SK-N-SH (cell line): ENCODE measurements around the gene METTL24. TPM values are rescaled to one million over a fixed set of nuclear protein-coding genes. Genes with fewer than 3 reads are reported as not detected.

ENCODE experiments used
- CTCF ChIA-PET: fragments of 300-600, 350-600 bp; formaldehyde crosslinking; extraction: SDS; loops from one replicate; lab custom pipeline; 2021; lab: Yijun Ruan, JAX
- POLR2A ChIA-PET: fragments of 350-600 bp; sonication (Branson Sonifier 250); formaldehyde crosslinking; extraction: SDS; loops from one replicate; lab custom pipeline; 2020; ENCODE audit warnings: antibody characterized with exemption, inconsistent platforms; lab: Yijun Ruan, JAX
- DNase-seq: peaks from one replicate; pipeline ENCODE4 v3.0.0; 2012
- H2AFZ ChIP-seq: fragments of 200-600 bp; sonication (generic); 2 replicates; pipeline ENCODE4 v1.8.1; 2016; ENCODE audit warnings: antibody characterized with exemption, mild to moderate bottlenecking, low read depth
- H3F3A ChIP-seq: fragments of 200-600 bp; sonication (generic); replicated peaks from 2 replicates; pipeline ENCODE3; 2016; ENCODE audit warnings: antibody characterized with exemption, mild to moderate bottlenecking; ENCODE audit not compliant: insufficient read depth
- H3K27ac ChIP-seq, 2 experiments: fragments of 200-500 bp in 1 of 2; fragments of 200-600 bp in 1 of 2; sonication (Bioruptor generic) in 1 of 2; sonication (generic), shearing (Covaris generic) in 1 of 2; 2 replicates each; pipeline versions ENCODE4 v1.5.1 to v1.6.1; 2014 to 2016; ENCODE audit warnings: low read depth in 2 of 2, inconsistent platforms in 1 of 2, low read length in 1 of 2, mild to moderate bottlenecking in 1 of 2, mixed read lengths in 1 of 2
- H3K27me3 ChIP-seq: fragments of 200-600 bp; sonication (generic), shearing (Covaris generic); 2 replicates; pipeline ENCODE4 v1.6.1; 2016; ENCODE audit warnings: mixed run types; ENCODE audit not compliant: insufficient read depth
- H3K36me3 ChIP-seq, 2 experiments: fragments of 200-500 bp in 1 of 2; fragments of 200-600 bp in 1 of 2; sonication (Bioruptor generic) in 1 of 2; sonication (generic) in 1 of 2; replicated peaks in 1 of 2; 2 replicates each; pipeline versions ENCODE3 to v1.5.1; 2014 to 2016; ENCODE audit warnings: low read length in 1 of 2, mild to moderate bottlenecking in 1 of 2; ENCODE audit not compliant: insufficient read depth in 2 of 2, control insufficient read depth in 1 of 2
- H3K4me1 ChIP-seq, 2 experiments: fragments of 200-500 bp in 1 of 2; fragments of 200-600 bp in 1 of 2; sonication (Bioruptor generic) in 1 of 2; sonication (generic), shearing (Covaris generic) in 1 of 2; 2 replicates each; pipeline versions ENCODE4 v1.5.1 to v1.6.1; 2014 to 2016; ENCODE audit warnings: low read depth in 1 of 2, low read length in 1 of 2, mixed run types in 1 of 2; ENCODE audit not compliant: insufficient read depth in 2 of 2, control insufficient read depth in 1 of 2
- H3K4me2 ChIP-seq: fragments of 200-600 bp; sonication (generic), shearing (Covaris generic); 2 replicates; pipeline ENCODE4 v1.6.1; 2017; ENCODE audit warnings: mixed run types
- H3K4me3 ChIP-seq, 2 experiments: fragments of 200-500 bp in 1 of 2; fragments of 200-600 bp in 1 of 2; sonication (Bioruptor generic) in 1 of 2; sonication (generic), shearing (Covaris generic) in 1 of 2; 2 replicates each; pipeline versions ENCODE4 v1.5.1 to v1.8.1; 2014 to 2016; ENCODE audit warnings: low read depth in 2 of 2, inconsistent platforms in 1 of 2, low read length in 1 of 2, mild to moderate bottlenecking in 1 of 2, mixed read lengths in 1 of 2, moderate library complexity in 1 of 2
- H3K79me2 ChIP-seq: fragments of 200-600 bp; sonication (generic); 2 replicates; pipeline ENCODE4 v1.8.1; 2017; ENCODE audit warnings: mild to moderate bottlenecking; ENCODE audit not compliant: insufficient read depth
- H3K9ac ChIP-seq: fragments of 200-600 bp; sonication (generic); 2 replicates; pipeline ENCODE4 v1.6.1; 2017; ENCODE audit warnings: mixed run types
- H3K9me2 ChIP-seq: fragments of 200-600 bp; sonication (generic); 2 replicates; pipeline ENCODE4 v1.6.1; 2017; ENCODE audit warnings: mixed run types
- H3K9me3 ChIP-seq: fragments of 200-600 bp; sonication (generic); 2 replicates; pipeline ENCODE4 v1.6.1; 2017; ENCODE audit warnings: mixed run types, mild to moderate bottlenecking, moderate library complexity
- H4K20me1 ChIP-seq: fragments of 200-600 bp; sonication (generic); 2 replicates; pipeline ENCODE4 v1.6.1; 2017; ENCODE audit warnings: mild to moderate bottlenecking, mixed run types; ENCODE audit not compliant: insufficient read depth
- ELF1 ChIP-seq: IDR thresholded peaks from 2 replicates; pipeline ENCODE4 v1.4.0; 2012
- FOSL2 ChIP-seq: IDR thresholded peaks from 2 replicates; pipeline ENCODE4 v1.4.0; 2012; ENCODE audit warnings: low read depth, mild to moderate bottlenecking, moderate library complexity, borderline replicate concordance
- GATA2 ChIP-seq: sonication (generic); formaldehyde crosslinking; IDR thresholded peaks from 2 replicates; pipeline ENCODE4 v1.5.0; 2020; ENCODE audit warnings: mild to moderate bottlenecking, missing genetic modification reagents
- JUND ChIP-seq: IDR thresholded peaks from 2 replicates; pipeline ENCODE4 v1.4.0; 2012
- MXI1 ChIP-seq: IDR thresholded peaks from 2 replicates; pipeline ENCODE4 v1.6.1; 2012; ENCODE audit warnings: mild to moderate bottlenecking, low read depth, low read length, improper control_type of control experiment
- RFX5 ChIP-seq: IDR thresholded peaks from 2 replicates; pipeline ENCODE4 v1.6.1; 2012; ENCODE audit warnings: mild to moderate bottlenecking, improper control_type of control experiment, low read length
- RXRA ChIP-seq: IDR thresholded peaks from 2 replicates; pipeline ENCODE4 v1.4.0; 2012; ENCODE audit warnings: low read depth, mild to moderate bottlenecking, borderline replicate concordance
- SIN3A ChIP-seq: IDR thresholded peaks from 2 replicates; pipeline ENCODE4 v1.6.1; 2012; ENCODE audit warnings: low read depth, mild to moderate bottlenecking, low read length, moderate library complexity, borderline replicate concordance
- TAF1 ChIP-seq: IDR thresholded peaks from 2 replicates; pipeline ENCODE4 v1.6.1; 2012; ENCODE audit warnings: low read depth, mild to moderate bottlenecking, low read length, moderate library complexity, borderline replicate concordance
- TCF12 ChIP-seq: IDR thresholded peaks from 2 replicates; pipeline ENCODE4 v1.4.0; 2012
- TEAD4 ChIP-seq: IDR thresholded peaks from 2 replicates; pipeline ENCODE4 v1.4.0; 2012; ENCODE audit warnings: mild to moderate bottlenecking, borderline replicate concordance; ENCODE audit not compliant: insufficient read depth
- WGBS: methylation state at CpG from one replicate; pipeline ENCODE4 v1.1.6; 2017; ENCODE audit warnings: low lambda C conversion rate; 5-methylcytosine and 5-hydroxymethylcytosine counted together
- polyA plus RNA-seq, 3 experiments: library from polyadenylated mRNA; depleted of rRNA; stranded (reverse); fragments of >200 nt; gene quantifications; 2 replicates each; pipeline ENCODE4 v1.2.3, GENCODE V29; 2012
- TF ChIP-seq, protein P1 (sequence below): IDR thresholded peaks from 2 replicates; pipeline ENCODE4 v1.4.0; 2012; ENCODE audit warnings: low read depth, borderline replicate concordance
- TF ChIP-seq, protein P2 (sequence below): IDR thresholded peaks from 2 replicates; pipeline ENCODE4; 2012

Gene METTL24
- polyA plus RNA-seq, 1 of the 3 experiments (the other 2 are of a cell fraction), result not detected

DNA sequence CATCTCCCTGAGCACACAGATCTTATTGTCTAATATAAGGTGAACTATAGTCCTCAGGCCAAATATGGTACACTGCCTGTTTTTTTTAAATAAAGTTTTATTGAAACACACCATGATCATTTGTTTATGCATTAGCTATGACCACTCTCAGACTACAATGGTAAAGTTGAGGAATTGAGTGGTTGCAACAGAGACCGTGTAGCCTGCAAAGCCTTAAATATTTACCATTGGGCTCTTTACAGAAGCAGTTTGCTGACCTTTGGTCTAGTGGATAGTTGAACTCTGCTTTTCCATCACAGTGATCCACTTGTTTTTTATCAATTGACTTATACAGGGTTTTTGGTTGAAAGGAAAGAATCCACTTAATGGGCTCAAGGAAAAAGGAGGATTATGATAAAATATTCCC is 27.3 kb upstream of the METTL24 start:
- Histone ChIP-seq H3K36me3 (no peaks in the 10 kb centered on the region), H2AFZ (no peak overlapping the region), H3K4me3 (no peak overlapping the region), H3K9ac (no peak overlapping the region), H4K20me1 (no peaks in the 10 kb centered on the region), H3K79me2 (no peaks in the 10 kb centered on the region), H3K9me3 (0 out of 2 replicates have a peak, but pooled peaks cover 3% of the 10 kb centered on the region), H3K4me2 (no peak overlapping the region), H3F3A (no peaks in the 10 kb centered on the region), H3K27ac (no peak overlapping the region), H3K4me1 (peaks cover 0 to 4% of the 10 kb centered on the region in 2 experiments; a peak in 2 of 4 replicates), H3K9me2 (no peaks in the 10 kb centered on the region), H3K27me3 (no peaks in the 10 kb centered on the region)
- no peak for DNase-seq
- 89% methylated on average over 1 of the region's 1 CpG for WGBS
- ChIA-PET POLR2A (no interaction called here), CTCF (interaction anchor here (2.2 to 2.3 kb wide), 2 partner anchors 346 to 681 kb away, joined by 7 read pairs; no protein-coding TSS in a partner anchor)
- no peak for TF ChIP-seq JUND
- TF ChIP-seq GATA2 (CRISPR knock-in tag), result no peak
- TF ChIP-seq FOSL2, result no peak
- TF ChIP-seq SIN3A, result no peak
- no peak for TF ChIP-seq TAF1

GRCh38 chr6:110378552-110378951 is 20.4 kb upstream of the METTL24 start:
- TF ChIP-seq MXI1, result no peak
- no peak for TF ChIP-seq RFX5
- TF ChIP-seq RXRA, result no peak
- TF ChIP-seq ELF1, result no peak
- no peak for TF ChIP-seq JUND
- no peak for TF ChIP-seq TEAD4
- TF ChIP-seq TCF12, result no peak
- TF ChIP-seq, protein P1, sequence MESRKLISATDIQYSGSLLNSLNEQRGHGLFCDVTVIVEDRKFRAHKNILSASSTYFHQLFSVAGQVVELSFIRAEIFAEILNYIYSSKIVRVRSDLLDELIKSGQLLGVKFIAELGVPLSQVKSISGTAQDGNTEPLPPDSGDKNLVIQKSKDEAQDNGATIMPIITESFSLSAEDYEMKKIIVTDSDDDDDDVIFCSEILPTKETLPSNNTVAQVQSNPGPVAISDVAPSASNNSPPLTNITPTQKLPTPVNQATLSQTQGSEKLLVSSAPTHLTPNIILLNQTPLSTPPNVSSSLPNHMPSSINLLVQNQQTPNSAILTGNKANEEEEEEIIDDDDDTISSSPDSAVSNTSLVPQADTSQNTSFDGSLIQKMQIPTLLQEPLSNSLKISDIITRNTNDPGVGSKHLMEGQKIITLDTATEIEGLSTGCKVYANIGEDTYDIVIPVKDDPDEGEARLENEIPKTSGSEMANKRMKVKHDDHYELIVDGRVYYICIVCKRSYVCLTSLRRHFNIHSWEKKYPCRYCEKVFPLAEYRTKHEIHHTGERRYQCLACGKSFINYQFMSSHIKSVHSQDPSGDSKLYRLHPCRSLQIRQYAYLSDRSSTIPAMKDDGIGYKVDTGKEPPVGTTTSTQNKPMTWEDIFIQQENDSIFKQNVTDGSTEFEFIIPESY, result no peak
- TF ChIP-seq, protein P2, sequence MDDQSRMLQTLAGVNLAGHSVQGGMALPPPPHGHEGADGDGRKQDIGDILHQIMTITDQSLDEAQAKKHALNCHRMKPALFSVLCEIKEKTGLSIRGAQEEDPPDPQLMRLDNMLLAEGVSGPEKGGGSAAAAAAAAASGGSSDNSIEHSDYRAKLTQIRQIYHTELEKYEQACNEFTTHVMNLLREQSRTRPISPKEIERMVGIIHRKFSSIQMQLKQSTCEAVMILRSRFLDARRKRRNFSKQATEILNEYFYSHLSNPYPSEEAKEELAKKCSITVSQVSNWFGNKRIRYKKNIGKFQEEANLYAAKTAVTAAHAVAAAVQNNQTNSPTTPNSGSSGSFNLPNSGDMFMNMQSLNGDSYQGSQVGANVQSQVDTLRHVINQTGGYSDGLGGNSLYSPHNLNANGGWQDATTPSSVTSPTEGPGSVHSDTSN, result no peak
- TF ChIP-seq SIN3A, result no peak
- Histone ChIP-seq H3K9me2 (no peaks in the 10 kb centered on the region), H3K4me1 (no peaks in the 10 kb centered on the region), H3K9ac (no peak overlapping the region), H3K4me3 (no peak overlapping the region), H3K27ac (no peak overlapping the region), H3K4me2 (no peak overlapping the region), H3K27me3 (no peaks in the 10 kb centered on the region), H3K9me3 (0 out of 2 replicates have a peak, but pooled peaks cover 3% of the 10 kb centered on the region), H2AFZ (no peak overlapping the region), H4K20me1 (no peaks in the 10 kb centered on the region), H3K36me3 (no peaks in the 10 kb centered on the region), H3F3A (no peaks in the 10 kb centered on the region), H3K79me2 (no peaks in the 10 kb centered on the region)
- 75% methylated on average over 8 of the region's 9 CpGs for WGBS
- ChIA-PET CTCF (interaction anchor here (2.1 kb wide), 1 partner anchor 12 kb away, joined by 8 read pairs; no protein-coding TSS in a partner anchor), POLR2A (no interaction called here)
- no peak for DNase-seq
